HL-60 (cell line): ENCODE results near the gene DNAH14.
"Not testable (repeated sequence)": the region's sequence is repeated elsewhere in the genome, so short reads cannot be mapped to it uniquely, and the experiment has no call there.

ENCODE experiments used
- DNase-seq, 2 experiments: peaks; one replicate each; pipeline ENCODE4 v3.0.0-alpha.2; 2010 to 2020; ENCODE audit warnings: low read depth in 1 of 2, low spot score in 1 of 2
- H3K27ac ChIP-seq: fragments of 250-450 bp; sonication (Bioruptor Pico); replicated peaks from 2 replicates; pipeline ENCODE4 v1.5.1; 2020; ENCODE audit warnings: mild to moderate bottlenecking, moderate library complexity
- H3K27me3 ChIP-seq: fragments of 250-450 bp; sonication (Bioruptor Pico); 2 replicates; pipeline ENCODE4 v1.5.1; 2021; ENCODE audit warnings: mild to moderate bottlenecking, moderate library complexity; ENCODE audit not compliant: insufficient read depth, poor library complexity, severe bottlenecking
- H3K4me3 ChIP-seq: replicated peaks from 2 replicates; pipeline ENCODE4 v1.5.1; 2011; ENCODE audit warnings: mild to moderate bottlenecking, control low read depth, low read length; ENCODE audit not compliant: insufficient read depth
- GABPA ChIP-seq: IDR thresholded peaks from 2 replicates; pipeline ENCODE4 v1.6.1; 2012; ENCODE audit warnings: low read depth
- POLR2AphosphoS5 ChIP-seq: IDR thresholded peaks from 2 replicates; pipeline ENCODE4 v1.6.1; 2012; ENCODE audit warnings: low read depth
- REST ChIP-seq: IDR thresholded peaks from 2 replicates; pipeline ENCODE4 v1.6.1; 2012; ENCODE audit warnings: low read depth; ENCODE audit not compliant: insufficient replicate concordance
- SPI1 ChIP-seq: IDR thresholded peaks from 2 replicates; pipeline ENCODE4 v1.6.1; 2012; ENCODE audit warnings: low read depth, mild to moderate bottlenecking, borderline replicate concordance
- TF ChIP-seq, protein P1 (sequence below): IDR thresholded peaks from one replicate; pipeline ENCODE4 v1.5.1; 2011; ENCODE audit warnings: low read length, control low read depth, inconsistent platforms; ENCODE audit not compliant: insufficient read depth

DNAH14 gene

DNA sequence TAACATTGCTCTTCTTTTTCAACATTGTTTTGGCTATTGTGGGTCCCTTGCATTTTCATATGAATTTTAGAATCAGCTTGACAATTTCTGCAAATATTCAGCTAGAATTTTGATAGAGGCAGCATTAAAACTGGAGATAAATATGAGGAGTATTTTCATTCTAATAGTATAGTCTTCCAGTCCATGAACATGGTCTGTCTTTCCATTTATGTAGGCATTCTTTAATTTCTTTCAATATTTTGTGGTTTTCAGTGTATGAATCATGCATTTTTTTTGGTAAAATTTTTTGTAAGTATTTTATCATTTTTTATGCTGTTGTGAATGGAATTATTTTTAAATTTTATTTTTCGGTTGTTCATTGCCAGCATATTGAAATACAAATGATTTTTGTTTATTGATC lies 97.2 kb downstream of the DNAH14 start:
- no peak overlapping the region for H3K27ac ChIP-seq
- TF ChIP-seq, protein P1, sequence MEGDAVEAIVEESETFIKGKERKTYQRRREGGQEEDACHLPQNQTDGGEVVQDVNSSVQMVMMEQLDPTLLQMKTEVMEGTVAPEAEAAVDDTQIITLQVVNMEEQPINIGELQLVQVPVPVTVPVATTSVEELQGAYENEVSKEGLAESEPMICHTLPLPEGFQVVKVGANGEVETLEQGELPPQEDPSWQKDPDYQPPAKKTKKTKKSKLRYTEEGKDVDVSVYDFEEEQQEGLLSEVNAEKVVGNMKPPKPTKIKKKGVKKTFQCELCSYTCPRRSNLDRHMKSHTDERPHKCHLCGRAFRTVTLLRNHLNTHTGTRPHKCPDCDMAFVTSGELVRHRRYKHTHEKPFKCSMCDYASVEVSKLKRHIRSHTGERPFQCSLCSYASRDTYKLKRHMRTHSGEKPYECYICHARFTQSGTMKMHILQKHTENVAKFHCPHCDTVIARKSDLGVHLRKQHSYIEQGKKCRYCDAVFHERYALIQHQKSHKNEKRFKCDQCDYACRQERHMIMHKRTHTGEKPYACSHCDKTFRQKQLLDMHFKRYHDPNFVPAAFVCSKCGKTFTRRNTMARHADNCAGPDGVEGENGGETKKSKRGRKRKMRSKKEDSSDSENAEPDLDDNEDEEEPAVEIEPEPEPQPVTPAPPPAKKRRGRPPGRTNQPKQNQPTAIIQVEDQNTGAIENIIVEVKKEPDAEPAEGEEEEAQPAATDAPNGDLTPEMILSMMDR: no peak
- TF ChIP-seq GABPA (no peak), POLR2AphosphoS5 (no peak), SPI1 (no peak), REST (no peak)
- no peaks in the 10 kb centered on the region for H3K27me3 ChIP-seq
- DNase-seq: no peak
- H3K4me3 ChIP-seq: no peak overlapping the region

GRCh38 chr1:225036441-225036840 lies 107.0 kb downstream of the DNAH14 start:
- H3K4me3 ChIP-seq, H3K27me3 ChIP-seq, DNase-seq, H3K27ac ChIP-seq: not testable (repeated sequence)

GRCh38 chr1:225042263-225042662 lies 112.8 kb downstream of the DNAH14 start:
- no peak for DNase-seq
- H3K27me3 ChIP-seq: no peaks in the 10 kb centered on the region
- TF ChIP-seq POLR2AphosphoS5 (no peak), REST (no peak), GABPA (no peak), SPI1 (no peak)
- TF ChIP-seq, protein P1: no peak
- no peak overlapping the region for H3K27ac ChIP-seq
- no peak overlapping the region for H3K4me3 ChIP-seq

DNA sequence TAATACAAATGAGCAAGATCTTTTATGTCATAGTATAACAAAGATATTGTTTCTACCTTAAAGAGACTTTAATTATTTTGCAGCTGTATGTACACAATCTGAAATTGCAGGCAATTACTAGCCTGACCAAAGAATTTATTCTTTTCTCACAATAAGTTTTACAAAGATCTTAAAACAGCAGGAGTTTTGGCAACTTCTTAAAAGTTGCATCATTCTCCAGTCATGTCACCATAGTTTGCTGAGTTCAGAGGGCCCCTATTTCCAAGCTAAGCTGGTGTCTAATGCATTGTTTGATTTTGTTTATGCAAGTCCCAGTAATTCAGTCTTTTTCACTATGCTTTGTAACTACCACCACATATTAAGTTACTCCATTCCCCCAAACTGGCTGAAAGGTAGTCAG lies 114.8 kb downstream of the DNAH14 start:
- no peak for TF ChIP-seq REST
- TF ChIP-seq POLR2AphosphoS5: no peak
- TF ChIP-seq, protein P1: no peak
- no peak for TF ChIP-seq GABPA
- TF ChIP-seq SPI1: no peak
- H3K4me3 ChIP-seq: no peak overlapping the region
- H3K27me3 ChIP-seq: no peaks in the 10 kb centered on the region
- DNase-seq: no peak
- no peak overlapping the region for H3K27ac ChIP-seq
